Adrenal gland (tissue), 12 donors: ENCODE measurements around the gene RHBDL1. TPM values are rescaled to one million over a fixed set of nuclear protein-coding genes. Genes with fewer than 3 reads are reported as not detected.

ENCODE experiments used
- DNase-seq, 7 donors: peaks; one replicate each; pipeline ENCODE4 v3.0.0-alpha.2; 2019 to 2020
- H3K27ac ChIP-seq, 5 donors: fragments of 200-600 bp; sonication (generic) in 4 of 5; 1 replicate in 3 of 5; 2 replicates in 2 of 5; pipeline versions ENCODE4 v1.5.1 to v1.8.0; 2016 to 2020; ENCODE audit warnings: mild to moderate bottlenecking in 1 of 5
- H3K27me3 ChIP-seq: fragments of 200-600 bp; 2 replicates; pipeline ENCODE4 v1.8.0; 2021
- H3K36me3 ChIP-seq, 2 donors: fragments of 200-600 bp; replicated peaks in 1 of 2; 1 replicate in 1 of 2; 2 replicates in 1 of 2; pipeline versions ENCODE4 v1.5.1 to v1.8.0; 2018 to 2022
- H3K4me1 ChIP-seq, 2 donors: fragments of 200-600 bp; replicated peaks in 1 of 2; 1 replicate in 1 of 2; 2 replicates in 1 of 2; pipeline versions ENCODE4 v1.5.1 to v1.8.0; 2018 to 2021
- H3K4me3 ChIP-seq, 4 donors: fragments of 200-600 bp; sonication (generic) in 3 of 4; one replicate each; pipeline ENCODE4 v1.5.1; 2016 to 2018
- H3K9me3 ChIP-seq, 3 donors: fragments of 200-600 bp; sonication (generic) in 1 of 3; replicated peaks in 1 of 3; 1 replicate in 2 of 3; 2 replicates in 1 of 3; pipeline versions ENCODE4 v1.5.1 to v1.8.0; 2016 to 2021
- CTCF ChIP-seq, 6 experiments: fragments of 450-650 bp in 4 of 6; fragments of 200-600 bp in 2 of 6; sonication (generic) in 1 of 6; IDR thresholded peaks; 1 replicate in 5 of 6; 2 replicates in 1 of 6; pipeline versions ENCODE4 v1.5.1 to v1.8.0; 2016 to 2021; ENCODE audit warnings: antibody characterized with exemption in 6 of 6, mild to moderate bottlenecking in 2 of 6, moderate library complexity in 1 of 6
- POLR2A ChIP-seq, 2 donors: fragments of 450-650 bp; IDR thresholded peaks; one replicate each; pipeline ENCODE4 v1.6.1; 2017; ENCODE audit warnings: antibody characterized with exemption in 2 of 2, mild to moderate bottlenecking in 2 of 2, moderate library complexity in 1 of 2
- WGBS, 4 donors: extraction: QIAGEN DNeasy Blood & Tissue Kit in 2 of 4; methylation state at CpG; one replicate each; pipeline versions ENCODE4 v1.1.5 to v1.1.7; 2013 to 2017; 5-methylcytosine and 5-hydroxymethylcytosine counted together
- intact Hi-C, 2 donors: fragments of 100-400 bp; cut with DNase I; formaldehyde crosslinking; loops; one replicate each; pipeline versions ENCODE4 v1.14.1 to v1.15.0; 2022 to 2023
- polyA plus RNA-seq, 3 donors: library from polyadenylated mRNA; stranded (reverse); fragments of 200-250 nt in 2 of 3; fragments of 350-450 nt in 1 of 3; fragmentation: Illumina TruSeq in 1 of 3; extraction: RNeasy Lipid Tissue Mini Kit (QIAGEN cat#74804) in 1 of 3; gene quantifications; one replicate each; pipeline ENCODE4 v1.2.3, GENCODE V29; 2013 to 2014
- total RNA-seq, 9 donors: library from RNA; depleted of rRNA in 4 of 9; stranded (reverse); fragments of >200 nt in 4 of 9; fragments of 120-200 nt in 1 of 9; fragmentation: NEBNext Ultra II Directional in 1 of 9; extraction: Animal tissue kit (Norgen Biotek cat#: 25700) in 1 of 9; gene quantifications; one replicate each; pipeline versions ENCODE4 v1.1.0 to v1.2.4, GENCODE V29; 2013 to 2023
- donor health status: healthy with polysubstance abuse.
- donor health status: Bipolar disorder and iron deficiency.
- donor health status: DM: yes; HTN: yes; CAD: no.
- donor health status: DM: no; HTN: no; CAD: no.
- donor health status: DM: no; HTN: no; CAD: no.
- donor health status: DM: yes; HTN: yes; CAD: no.

RHBDL1 gene
- total and polyA plus RNA-seq, 12 donors = 0.13 to 21.1 (median 3.8) TPM

- intact Hi-C loops = no loop called here
- H3K4me1 ChIP-seq = peaks cover 23 to 31% of the 10 kb centered on the region in 2 donors
Observed at GRCh38 chr16:671353-672131, 3.9 kb upstream of the RHBDL1 start.

GRCh38 chr16:672371-672770 lies 3.1 kb upstream of the RHBDL1 start:
- WGBS, 4 donors = 94 to 96% (median 96%) methylated on average over 8 to 19 of the region's 19 CpGs; no CpG with 5 or more reads in 1 of the 4 donors
- intact Hi-C loops = no loop called here
- no peak for DNase-seq
- Histone ChIP-seq H3K27ac (no peak overlapping the region), H3K36me3 (peaks cover 0 to 44% of the 10 kb centered on the region in 2 donors), H3K4me1 (peaks cover 23 to 28% of the 10 kb centered on the region in 2 donors), H3K27me3 (no peaks in the 10 kb centered on the region), H3K4me3 (no peak overlapping the region), H3K9me3 (no peaks in the 10 kb centered on the region)
- TF ChIP-seq POLR2A (IDR thresholded peaks at IDR 0.05) = no peak
- no peak for TF ChIP-seq CTCF (IDR thresholded peaks at IDR 0.05)

More at GRCh38 chr16:671353-672131, 3.9 kb upstream of the RHBDL1 start:
- DNase-seq = no peak
- 85% methylated on average over 9 to 40 of the region's 40 CpGs; no CpG with 5 or more reads in 1 of the 4 donors for WGBS, 4 donors
- no peak overlapping the region for H3K4me3 ChIP-seq
- no peaks in the 10 kb centered on the region for H3K9me3 ChIP-seq
- no peaks in the 10 kb centered on the region for H3K27me3 ChIP-seq
- no peak overlapping the region for H3K27ac ChIP-seq
- H3K36me3 ChIP-seq = peaks cover 0 to 44% of the 10 kb centered on the region in 2 donors
- TF ChIP-seq POLR2A (IDR thresholded peaks at IDR 0.05) = no peak
- no peak for TF ChIP-seq CTCF (IDR thresholded peaks at IDR 0.05)

GRCh38 chr16:672851-673250 lies 2.6 kb upstream of the RHBDL1 start:
- TF ChIP-seq POLR2A (IDR thresholded peaks at IDR 0.05) (no peak), CTCF (IDR thresholded peaks at IDR 0.05) (no peak)
- no peaks in the 10 kb centered on the region for H3K27me3 ChIP-seq
- H3K4me1 ChIP-seq = peaks cover 23 to 24% of the 10 kb centered on the region in 2 donors
- intact Hi-C loops = no loop called here
- H3K4me3 ChIP-seq = no peak overlapping the region
- no peak overlapping the region for H3K27ac ChIP-seq
- DNase-seq = no peak
- H3K36me3 ChIP-seq = peaks cover 0 to 44% of the 10 kb centered on the region in 2 donors
- H3K9me3 ChIP-seq = no peaks in the 10 kb centered on the region
- WGBS, 4 donors = 92 to 93% (median 92%) methylated on average over 20 to 21 of the region's 21 CpGs; no CpG with 5 or more reads in 1 of the 4 donors

- TF ChIP-seq POLR2A (IDR thresholded peaks at IDR 0.05) (no peak), CTCF (IDR thresholded peaks at IDR 0.05) (no peak)
- 91 to 95% (median 93%) methylated on average over 8 to 18 of the region's 18 CpGs for WGBS, 4 donors
- peaks cover 0 to 44% of the 10 kb centered on the region in 2 donors for H3K36me3 ChIP-seq
- no peak overlapping the region for H3K4me3 ChIP-seq
- H3K27me3 ChIP-seq = no peaks in the 10 kb centered on the region
- H3K27ac ChIP-seq = peak overlapping the region in 1 of 5 donors; percentile 49
- no peak for DNase-seq
- no peaks in the 10 kb centered on the region for H3K9me3 ChIP-seq
- H3K4me1 ChIP-seq = peaks cover 23 to 24% of the 10 kb centered on the region in 2 donors
- intact Hi-C loops = no loop called here
Observed at GRCh38 chr16:673399-673991, 2.0 kb upstream of the RHBDL1 start.
